Ishikawa (cell line): ENCODE measurements around the gene GRIFIN.

Source experiments
- CEBPB ChIP-seq: IDR thresholded peaks from 2 replicates; pipeline ENCODE4 v1.6.1; 2012
- CREB1 ChIP-seq: IDR thresholded peaks from 2 replicates; pipeline ENCODE4 v1.6.1; 2012; ENCODE audit warnings: low read depth
- EGR1 ChIP-seq: IDR thresholded peaks from 2 replicates; pipeline ENCODE4 v1.6.1; 2012
- EP300 ChIP-seq: IDR thresholded peaks from 2 replicates; pipeline ENCODE4 v1.6.1; 2012; ENCODE audit warnings: borderline replicate concordance
- FOXM1 ChIP-seq: IDR thresholded peaks from 2 replicates; pipeline ENCODE4 v1.6.1; 2012; ENCODE audit warnings: low read depth, borderline replicate concordance
- MAX ChIP-seq: IDR thresholded peaks from 2 replicates; pipeline ENCODE4 v1.6.1; 2012
- NFIC ChIP-seq: IDR thresholded peaks from 2 replicates; pipeline ENCODE4 v1.6.1; 2012
- RAD21 ChIP-seq: IDR thresholded peaks from 2 replicates; pipeline ENCODE4 v1.6.1; 2012; ENCODE audit warnings: low read depth
- REST ChIP-seq: IDR thresholded peaks from 2 replicates; pipeline ENCODE4 v1.6.1; 2012; ENCODE audit warnings: low read depth, mild to moderate bottlenecking
- TAF1 ChIP-seq: IDR thresholded peaks from 2 replicates; pipeline ENCODE4 v1.6.1; 2012; ENCODE audit warnings: low read depth, mild to moderate bottlenecking
- TCF12 ChIP-seq: IDR thresholded peaks from 2 replicates; pipeline ENCODE4 v1.6.1; 2012; ENCODE audit warnings: low read depth
- YY1 ChIP-seq: IDR thresholded peaks from 2 replicates; pipeline ENCODE4 v1.6.1; 2012; ENCODE audit warnings: low read depth
- ZBTB7A ChIP-seq: IDR thresholded peaks from 2 replicates; pipeline ENCODE4 v1.6.1; 2012; ENCODE audit warnings: low read depth

- TF ChIP-seq MAX (no peak), YY1 (no peak), ZBTB7A (no peak), CEBPB (no peak), NFIC (no peak), CREB1 (no peak), TAF1 (no peak), FOXM1 (no peak), RAD21 (no peak), EP300 (no peak), TCF12 (no peak), REST (no peak), EGR1 (no peak)
Observed at GRCh38 chr7:2479276-2480069, 3.3 kb upstream of the GRIFIN start.
